Measurements from ENCODE around the gene GOLGA8A.
"Not testable (repeated sequence)": the region's sequence is repeated elsewhere in the genome, so short reads cannot be mapped to it uniquely, and the experiment has no call there.

- TF ChIP-seq CTCF (IDR thresholded peaks at IDR 0.05; ENCODE audit: insufficient read depth, low read depth, low read length); EZH2 (IDR thresholded peaks at IDR 0.05; ENCODE audit: insufficient read depth, low read length): not testable (repeated sequence)
These were observed 48.0 kb downstream of the GOLGA8A start for GRCh38 chr15:34389594-34390086.
